Body of pancreas (tissue), 4 donors: ENCODE data around the gene FGFR3. TPM values are rescaled to one million over a fixed set of nuclear protein-coding genes. Genes with fewer than 3 reads are reported as not detected.

Experiments used
- ATAC-seq: fragments of 150-250 bp; one replicate; pipeline ENCODE4 v1.9.1; 2016
- DNase-seq, 4 donors: peaks; one replicate each; pipeline ENCODE4 v3.0.0-alpha.2; 2019
- H3K27ac ChIP-seq, 4 donors: fragments of 200-600 bp; sonication (generic); 1 replicate in 3 of 4; 2 replicates in 1 of 4; pipeline versions ENCODE4 v1.5.1 to v1.6.1; 2016 to 2019; ENCODE audit warnings: mild to moderate bottlenecking in 1 of 4, mixed read lengths in 1 of 4, moderate library complexity in 1 of 4
- H3K27me3 ChIP-seq, 2 donors: fragments of 200-600 bp; sonication (generic); one replicate each; pipeline ENCODE4 v1.6.0; 2016; ENCODE audit warnings: mild to moderate bottlenecking in 1 of 2
- H3K36me3 ChIP-seq, 2 donors: fragments of 200-600 bp; sonication (generic); replicated peaks in 1 of 2; 2 replicates each; pipeline ENCODE4 v1.5.1; 2016; ENCODE audit warnings: low read depth in 2 of 2; ENCODE audit not compliant: insufficient read depth in 1 of 2
- H3K4me1 ChIP-seq: fragments of 200-600 bp; sonication (generic); one replicate; pipeline ENCODE4 v1.6.0; 2016
- H3K4me3 ChIP-seq, 2 donors: fragments of 200-600 bp; sonication (generic); 1 replicate in 1 of 2; 2 replicates in 1 of 2; pipeline ENCODE4 v1.5.1; 2016 to 2019
- H3K9me3 ChIP-seq, 3 donors: fragments of 200-600 bp; sonication (generic); 1 replicate in 2 of 3; 2 replicates in 1 of 3; pipeline ENCODE4 v1.5.1; 2016
- POLR2A ChIP-seq, 3 donors: fragments of 450-650 bp; IDR thresholded peaks; one replicate each; pipeline ENCODE4 v1.6.1; 2016; ENCODE audit warnings: antibody characterized with exemption in 3 of 3, mild to moderate bottlenecking in 2 of 3
- WGBS, 2 donors: methylation state at CpG; one replicate each; pipeline ENCODE4 v1.1.5; 2017; 5-methylcytosine and 5-hydroxymethylcytosine counted together
- intact Hi-C: fragments of 100-400 bp; cut with DNase I; formaldehyde crosslinking; loops from one replicate; pipeline ENCODE4 v1.15.1; 2023
- total RNA-seq, 2 donors: library from RNA; depleted of rRNA; stranded (reverse); fragments of >200 nt; gene quantifications; one replicate each; pipeline ENCODE4 v1.1.0, GENCODE V29; 2016
- TF ChIP-seq, protein P1 (sequence below), 7 experiments: fragments of 450-650 bp in 4 of 7; fragments of 200-600 bp in 3 of 7; sonication (generic) in 3 of 7; IDR thresholded peaks; one replicate each; pipeline ENCODE4 v1.5.1; 2016 to 2019; ENCODE audit warnings: antibody characterized with exemption in 7 of 7

FGFR3 gene
- total RNA-seq, 2 donors from 2014 or later, result 114 to 196 TPM

GRCh38 chr4:1801286-1801958 lies 8.3 kb downstream of the FGFR3 start:
- TF ChIP-seq, protein P1, sequence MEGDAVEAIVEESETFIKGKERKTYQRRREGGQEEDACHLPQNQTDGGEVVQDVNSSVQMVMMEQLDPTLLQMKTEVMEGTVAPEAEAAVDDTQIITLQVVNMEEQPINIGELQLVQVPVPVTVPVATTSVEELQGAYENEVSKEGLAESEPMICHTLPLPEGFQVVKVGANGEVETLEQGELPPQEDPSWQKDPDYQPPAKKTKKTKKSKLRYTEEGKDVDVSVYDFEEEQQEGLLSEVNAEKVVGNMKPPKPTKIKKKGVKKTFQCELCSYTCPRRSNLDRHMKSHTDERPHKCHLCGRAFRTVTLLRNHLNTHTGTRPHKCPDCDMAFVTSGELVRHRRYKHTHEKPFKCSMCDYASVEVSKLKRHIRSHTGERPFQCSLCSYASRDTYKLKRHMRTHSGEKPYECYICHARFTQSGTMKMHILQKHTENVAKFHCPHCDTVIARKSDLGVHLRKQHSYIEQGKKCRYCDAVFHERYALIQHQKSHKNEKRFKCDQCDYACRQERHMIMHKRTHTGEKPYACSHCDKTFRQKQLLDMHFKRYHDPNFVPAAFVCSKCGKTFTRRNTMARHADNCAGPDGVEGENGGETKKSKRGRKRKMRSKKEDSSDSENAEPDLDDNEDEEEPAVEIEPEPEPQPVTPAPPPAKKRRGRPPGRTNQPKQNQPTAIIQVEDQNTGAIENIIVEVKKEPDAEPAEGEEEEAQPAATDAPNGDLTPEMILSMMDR (IDR thresholded peaks at IDR 0.05), result no peak
- TF ChIP-seq POLR2A (IDR thresholded peaks at IDR 0.05), result no peak
- intact Hi-C loops, result loop anchor here (5.0 kb wide), 1 partner anchor 49 kb away; no protein-coding TSS in a partner anchor
- Histone ChIP-seq H3K4me3 (no peak overlapping the region), H3K27ac (peak overlapping the region in 1 of 4 donors; percentile 19), H3K9me3 (no peaks in the 10 kb centered on the region), H3K36me3 (no peaks in the 10 kb centered on the region), H3K27me3 (no peaks in the 10 kb centered on the region), H3K4me1 (peaks cover 63% of the 10 kb centered on the region)
- ATAC-seq (no peak), DNase-seq (no peak)
- WGBS, 2 donors, result 90 to 97% methylated on average over 32 to 39 of the region's 56 CpGs

- Histone ChIP-seq H3K4me1 (peaks cover 63% of the 10 kb centered on the region), H3K36me3 (no peaks in the 10 kb centered on the region), H3K27me3 (no peaks in the 10 kb centered on the region), H3K9me3 (no peaks in the 10 kb centered on the region), H3K27ac (peak overlapping the region in 1 of 4 donors; percentile 7), H3K4me3 (no peak overlapping the region)
- no peak for ATAC-seq
- no peak for TF ChIP-seq POLR2A (IDR thresholded peaks at IDR 0.05)
- TF ChIP-seq, protein P1 (IDR thresholded peaks at IDR 0.05), result no peak
- intact Hi-C loops, result loop anchor here (5.0 kb wide), 1 partner anchor 50 kb away; no protein-coding TSS in a partner anchor
- no peak for DNase-seq
- 87 to 91% methylated on average over 13 to 17 of the region's 22 CpGs for WGBS, 2 donors
Measured at GRCh38 chr4:1802151-1802715, 9.1 kb downstream of the FGFR3 start.

DNA sequence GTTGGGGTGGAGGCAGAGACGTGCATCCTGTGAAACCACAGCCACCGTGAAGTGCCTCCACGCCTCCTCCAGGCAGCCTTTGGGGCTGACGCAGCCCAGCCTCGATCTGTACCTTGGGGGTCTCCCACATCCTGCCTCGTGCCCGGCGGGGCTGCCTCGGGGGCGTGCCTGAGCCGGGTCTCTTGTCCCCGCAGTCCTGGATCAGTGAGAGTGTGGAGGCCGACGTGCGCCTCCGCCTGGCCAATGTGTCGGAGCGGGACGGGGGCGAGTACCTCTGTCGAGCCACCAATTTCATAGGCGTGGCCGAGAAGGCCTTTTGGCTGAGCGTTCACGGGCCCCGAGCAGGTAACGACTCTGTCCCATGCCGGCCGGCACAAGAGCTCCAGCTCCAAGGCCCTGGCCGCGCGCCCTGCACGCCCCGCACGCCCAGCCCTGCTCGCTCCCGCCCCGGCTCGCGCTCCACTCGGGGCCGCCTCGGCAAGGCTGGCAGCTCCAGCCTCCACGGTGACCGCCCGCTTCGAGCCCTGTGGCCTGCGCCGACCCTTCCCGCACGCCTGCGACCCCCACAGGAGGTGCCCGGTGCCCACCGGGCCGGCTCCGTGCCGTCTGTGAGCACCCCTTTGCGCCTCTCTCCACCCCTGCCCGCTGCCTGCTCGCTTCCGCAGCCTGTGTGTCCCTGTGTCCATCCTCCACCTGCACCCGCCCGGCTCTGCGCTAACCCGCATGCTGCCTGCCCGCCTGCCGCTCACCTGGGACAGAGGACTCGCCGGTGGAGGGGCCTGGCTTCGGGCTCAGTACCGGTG lies 9.8 kb downstream of the FGFR3 start:
- intact Hi-C loops, result loop anchor here (5.0 kb wide), 1 partner anchor 51 kb away; no protein-coding TSS in a partner anchor
- Histone ChIP-seq H3K27ac (peak overlapping the region in 1 of 4 donors; percentile 7), H3K36me3 (no peaks in the 10 kb centered on the region), H3K27me3 (no peaks in the 10 kb centered on the region), H3K4me3 (no peak overlapping the region), H3K4me1 (peaks cover 60% of the 10 kb centered on the region), H3K9me3 (no peaks in the 10 kb centered on the region)
- DNase-seq (no peak), ATAC-seq (no peak)
- WGBS, 2 donors, result 91 to 99% methylated on average over 16 to 40 of the region's 71 CpGs
- TF ChIP-seq POLR2A (IDR thresholded peaks at IDR 0.05), result no peak
- TF ChIP-seq, protein P1 (IDR thresholded peaks at IDR 0.05), result no peak

DNA sequence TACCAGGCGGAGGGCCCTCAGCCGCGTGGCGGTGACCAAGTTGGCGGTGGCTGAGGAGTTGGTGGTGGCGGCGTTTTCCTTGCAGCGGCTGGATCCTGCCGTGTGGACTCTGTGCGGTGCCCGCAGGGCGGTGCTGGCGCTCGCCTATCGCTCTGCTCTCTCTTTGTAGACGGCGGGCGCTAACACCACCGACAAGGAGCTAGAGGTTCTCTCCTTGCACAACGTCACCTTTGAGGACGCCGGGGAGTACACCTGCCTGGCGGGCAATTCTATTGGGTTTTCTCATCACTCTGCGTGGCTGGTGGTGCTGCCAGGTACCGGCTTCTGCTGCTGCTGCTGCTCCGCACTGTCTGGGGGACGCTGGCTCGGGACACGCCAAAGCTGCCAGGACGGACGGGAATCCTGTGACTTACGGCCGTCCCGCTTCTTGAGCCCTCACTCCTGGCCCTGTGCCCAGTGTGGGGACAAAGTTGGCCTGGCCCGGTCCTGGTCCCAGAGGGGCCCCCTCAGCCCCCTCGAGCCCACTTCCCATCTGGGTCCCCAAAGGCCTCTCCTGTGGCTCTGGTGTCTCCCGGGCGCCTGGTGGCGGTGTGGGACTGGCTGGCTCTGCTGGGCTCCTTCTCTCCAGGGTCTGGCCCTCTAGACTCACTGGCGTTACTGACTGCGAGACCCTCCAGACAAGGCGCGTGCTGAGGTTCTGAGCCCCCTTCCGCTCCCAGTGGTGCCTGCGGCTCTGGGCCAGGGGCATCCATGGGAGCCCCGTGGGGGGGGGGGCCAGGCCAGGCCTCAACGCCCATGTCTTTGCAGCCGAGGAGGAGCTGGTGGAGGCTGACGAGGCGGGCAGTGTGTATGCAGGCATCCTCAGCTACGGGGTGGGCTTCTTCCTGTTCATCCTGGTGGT lies 10.7 kb downstream of the FGFR3 start:
- TF ChIP-seq POLR2A (IDR thresholded peaks at IDR 0.05), result no peak
- TF ChIP-seq, protein P1 (IDR thresholded peaks at IDR 0.05), result no peak
- Histone ChIP-seq H3K4me1 (peaks cover 54% of the 10 kb centered on the region), H3K27ac (peak overlapping the region in 1 of 4 donors; percentile 17), H3K9me3 (no peaks in the 10 kb centered on the region), H3K27me3 (no peaks in the 10 kb centered on the region), H3K4me3 (no peak overlapping the region), H3K36me3 (no peaks in the 10 kb centered on the region)
- intact Hi-C loops, result loop anchor here (5.0 kb wide), 1 partner anchor 51 kb away; no protein-coding TSS in a partner anchor
- ATAC-seq (no peak), DNase-seq (no peak)
- 83 to 87% methylated on average over 21 to 42 of the region's 51 CpGs for WGBS, 2 donors
